CD1c-positive myeloid dendritic cell (primary cell): ENCODE data around the gene CLEC4F.

Source experiments
- DNase-seq: peaks from one replicate; pipeline ENCODE4 v3.0.0-alpha.2; 2016; ENCODE audit errors: extremely low spot score

The CLEC4F gene

GRCh38 chr2:70826696-70827350 lies 6.4 kb upstream of the CLEC4F start:
- DNase-seq: peak; percentile 65

- DNase-seq: peak; percentile 17
Measured at GRCh38 chr2:70823249-70823648, 2.9 kb upstream of the CLEC4F start.

DNA sequence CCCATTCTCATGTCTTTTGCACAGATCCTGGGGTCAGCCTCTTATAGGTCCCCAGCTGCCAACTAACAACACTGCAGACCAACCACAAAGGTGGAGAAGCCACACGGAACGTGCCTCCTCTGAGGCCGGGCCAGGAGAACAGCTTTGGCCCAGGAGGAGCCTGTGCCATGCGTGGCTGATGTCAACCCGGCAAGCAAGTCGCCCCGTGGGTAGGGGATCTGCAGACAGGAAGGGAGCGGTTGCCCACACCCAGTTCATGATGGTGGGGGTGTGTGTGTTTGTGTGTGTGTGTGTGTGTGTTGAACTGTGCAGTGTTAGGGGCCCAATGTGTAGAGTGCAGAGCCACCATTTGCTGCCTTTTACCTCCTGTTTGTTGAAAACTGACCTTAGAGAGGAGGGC lies 2.4 kb upstream of the CLEC4F start:
- no peak for DNase-seq

DNA sequence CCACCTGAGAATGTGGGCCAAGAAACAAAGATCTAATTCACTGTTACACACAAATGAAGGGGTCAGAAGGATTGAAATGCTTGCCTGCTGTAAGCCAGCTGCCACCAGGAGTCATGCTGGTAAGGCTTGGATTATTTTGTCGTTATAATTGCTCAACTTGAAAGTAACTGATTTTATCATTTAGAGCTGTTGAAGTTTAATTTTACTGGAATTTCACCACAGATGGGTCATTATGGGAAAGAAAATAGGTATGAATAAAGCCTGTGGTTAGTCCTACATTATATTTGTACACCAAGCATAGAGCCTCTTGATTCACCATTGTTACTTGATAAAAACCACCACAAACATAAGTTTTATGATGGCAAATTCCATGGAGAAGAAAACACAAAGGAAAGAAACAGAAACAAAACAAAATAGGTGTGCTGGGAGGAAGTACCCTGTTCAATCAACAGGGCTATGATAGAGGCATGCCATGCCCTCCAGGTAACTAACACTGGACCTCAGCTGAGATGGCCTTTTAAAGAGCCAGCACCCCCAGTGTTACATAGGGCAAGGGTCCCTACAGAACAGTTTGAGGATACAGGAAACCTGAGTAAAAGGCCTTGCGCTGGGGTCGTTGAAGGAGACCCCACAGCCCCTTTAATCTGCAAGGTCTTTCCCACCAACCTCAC lies 3.0 kb downstream of the CLEC4F start:
- DNase-seq: no peak

DNA sequence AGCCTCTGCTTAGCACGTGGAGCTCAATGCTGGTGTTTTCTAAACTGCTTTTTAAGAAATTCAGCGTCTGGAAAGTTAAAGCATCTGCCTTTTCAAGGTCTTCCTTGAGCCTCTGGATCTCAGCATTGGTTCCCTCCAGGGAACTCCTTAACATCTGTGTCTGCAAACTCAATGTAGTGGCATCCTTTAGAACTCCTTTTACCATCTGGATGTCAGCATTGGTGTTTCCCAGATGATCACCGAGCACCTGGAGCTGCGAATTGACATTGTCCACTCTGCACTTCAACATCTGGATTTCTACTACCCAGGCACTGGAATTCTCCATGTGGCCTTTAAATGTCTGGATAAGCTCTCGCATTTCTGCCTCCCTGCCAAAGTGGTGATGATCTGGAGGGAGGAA lies 3.7 kb downstream of the CLEC4F start:
- DNase-seq: no peak

- DNase-seq: no peak
Measured at GRCh38 chr2:70808983-70809958, 11.1 kb downstream of the CLEC4F start.

DNA sequence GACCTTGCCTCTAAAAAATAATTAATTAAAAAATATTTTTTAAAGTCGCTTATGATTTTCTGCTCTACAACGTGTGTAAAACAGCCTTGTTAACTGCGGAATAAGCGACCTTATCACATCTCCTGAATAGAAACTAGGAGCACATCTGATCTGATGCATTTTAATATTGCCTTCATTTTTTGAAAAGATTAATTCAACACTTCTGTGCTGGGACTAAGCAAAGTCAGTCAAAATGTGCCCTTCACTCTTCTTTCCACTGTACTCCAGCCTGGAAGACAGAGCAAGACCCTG lies 12.6 kb downstream of the CLEC4F start:
- DNase-seq: no peak

GRCh38 chr2:70807102-70807827 lies 13.1 kb downstream of the CLEC4F start:
- no peak for DNase-seq

- DNase-seq: no peak
Measured at GRCh38 chr2:70806620-70807019, 13.8 kb downstream of the CLEC4F start.

- DNase-seq: no peak
Measured at GRCh38 chr2:70806013-70806412, 14.4 kb downstream of the CLEC4F start.

DNA sequence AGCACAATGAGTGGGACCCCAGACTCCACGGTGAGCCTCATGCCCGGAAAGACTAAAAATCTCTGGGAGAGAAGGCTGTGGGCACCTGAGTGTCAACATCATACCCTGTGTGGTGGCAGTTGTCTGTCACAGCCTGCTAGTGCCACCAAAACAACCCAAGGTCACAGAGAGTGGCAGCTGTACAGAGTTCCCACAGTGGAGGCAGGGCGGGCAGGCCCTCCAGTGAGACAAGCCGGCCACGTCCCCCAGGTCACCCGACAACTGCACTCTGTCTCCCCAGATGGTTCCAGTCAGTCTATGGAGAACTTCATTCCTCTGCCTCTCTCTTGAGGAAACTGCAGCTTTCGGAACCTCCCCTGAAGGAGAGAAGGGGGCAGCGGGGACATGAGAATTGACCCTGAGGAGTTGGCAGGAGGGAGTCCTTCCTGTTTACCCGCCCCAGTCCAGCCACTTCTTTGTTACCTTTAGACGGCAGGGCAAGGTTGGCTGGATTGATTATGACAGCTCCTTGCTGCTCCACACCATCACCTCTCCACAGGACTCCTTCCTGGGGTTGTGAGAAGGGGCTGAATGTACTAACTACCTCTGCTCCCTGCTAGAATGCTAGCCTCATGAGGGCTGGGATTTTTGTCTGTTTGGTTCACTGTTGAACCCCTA lies 18.7 kb downstream of the CLEC4F start:
- DNase-seq: no peak

GRCh38 chr2:70799706-70800105 lies 20.7 kb downstream of the CLEC4F start:
- DNase-seq: no peak

DNA sequence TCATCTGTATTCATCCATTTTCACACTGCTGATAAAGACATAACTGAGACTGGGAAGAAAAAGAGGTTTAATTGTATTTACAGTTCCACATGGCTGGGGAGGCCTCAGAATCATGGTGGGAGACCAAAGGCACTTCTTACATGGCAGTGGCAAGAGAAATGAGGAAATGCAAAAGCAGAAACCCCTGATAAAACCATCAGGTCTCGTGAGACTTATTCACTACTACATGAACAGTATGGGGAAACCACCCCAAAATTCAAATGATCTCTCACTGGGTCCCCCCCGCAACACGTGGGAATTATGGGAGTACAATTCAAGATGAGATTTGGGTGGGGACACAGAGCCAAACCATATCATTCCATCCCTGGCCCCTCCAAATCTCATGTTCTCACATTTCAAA lies 22.4 kb downstream of the CLEC4F start:
- peak; percentile 70 for DNase-seq

DNA sequence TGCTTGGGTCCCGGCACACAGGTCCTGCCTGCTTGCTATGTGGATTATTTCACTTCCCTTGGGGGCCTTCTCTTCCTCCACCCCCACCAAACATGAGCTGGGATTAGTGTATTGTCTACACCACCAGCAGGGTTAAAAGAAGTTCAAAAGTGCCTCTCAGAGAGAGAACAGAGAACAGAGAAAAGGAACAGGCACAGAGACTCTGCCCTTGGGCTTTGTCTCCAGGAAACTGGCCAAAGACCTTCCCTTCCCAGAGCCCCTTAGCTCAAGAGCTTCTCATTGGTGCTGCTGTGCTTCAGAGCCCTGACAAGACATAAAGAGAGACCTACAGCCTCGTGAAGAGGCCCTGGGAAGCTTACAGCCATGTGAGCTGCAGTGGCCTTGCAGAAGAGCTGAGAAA lies 22.9 kb downstream of the CLEC4F start:
- peak; percentile 69 for DNase-seq

DNA sequence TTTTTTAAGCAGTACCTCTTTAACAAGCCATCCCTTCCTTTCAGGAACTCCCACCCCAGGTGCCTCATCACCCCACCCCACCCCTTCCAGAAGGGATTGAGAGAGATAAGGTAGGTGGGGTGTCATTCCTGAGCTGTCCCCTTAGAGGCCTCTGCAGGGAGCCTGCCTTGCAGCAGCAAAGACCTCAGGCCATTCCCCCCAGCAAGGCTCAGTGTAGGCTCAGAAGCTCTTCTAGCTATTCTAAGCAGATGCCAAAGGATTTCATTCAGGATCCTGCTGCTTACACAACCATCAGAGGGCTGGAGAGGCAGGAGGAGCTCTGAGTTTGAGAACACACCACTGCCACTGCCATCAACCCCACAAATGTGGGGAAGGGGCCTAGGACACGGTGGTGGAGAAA lies 24.1 kb downstream of the CLEC4F start:
- DNase-seq: no peak

GRCh38 chr2:70795164-70795995 lies 25.0 kb downstream of the CLEC4F start:
- no peak for DNase-seq

DNA sequence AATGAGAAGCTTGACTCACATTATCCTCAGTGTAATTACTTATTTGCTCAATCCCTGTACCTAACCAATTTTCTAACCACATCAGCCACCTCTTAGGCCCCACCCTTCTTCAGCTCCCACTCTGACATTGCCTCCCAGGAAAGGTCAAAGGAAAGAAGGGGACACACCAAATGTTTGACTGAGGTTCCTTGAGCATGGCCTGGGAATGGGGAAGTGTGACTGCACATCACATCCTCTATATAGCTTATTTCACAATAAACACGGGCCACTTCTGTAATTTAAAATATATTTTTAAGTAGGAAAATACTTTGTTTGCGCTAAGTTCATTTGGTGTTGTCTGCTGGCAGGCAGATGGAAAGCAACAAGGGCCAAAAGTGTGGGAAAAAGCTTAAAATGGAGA lies 26.9 kb downstream of the CLEC4F start:
- DNase-seq: peak; percentile 88

GRCh38 chr2:70790136-70790828 lies 30.1 kb downstream of the CLEC4F start, which contains the start of gene FIGLA:
FIGLA (minus strand) TSS chr2:70790643; CDS start chr2:70790638, 5 bp downstream.
- DNase-seq: no peak

DNA sequence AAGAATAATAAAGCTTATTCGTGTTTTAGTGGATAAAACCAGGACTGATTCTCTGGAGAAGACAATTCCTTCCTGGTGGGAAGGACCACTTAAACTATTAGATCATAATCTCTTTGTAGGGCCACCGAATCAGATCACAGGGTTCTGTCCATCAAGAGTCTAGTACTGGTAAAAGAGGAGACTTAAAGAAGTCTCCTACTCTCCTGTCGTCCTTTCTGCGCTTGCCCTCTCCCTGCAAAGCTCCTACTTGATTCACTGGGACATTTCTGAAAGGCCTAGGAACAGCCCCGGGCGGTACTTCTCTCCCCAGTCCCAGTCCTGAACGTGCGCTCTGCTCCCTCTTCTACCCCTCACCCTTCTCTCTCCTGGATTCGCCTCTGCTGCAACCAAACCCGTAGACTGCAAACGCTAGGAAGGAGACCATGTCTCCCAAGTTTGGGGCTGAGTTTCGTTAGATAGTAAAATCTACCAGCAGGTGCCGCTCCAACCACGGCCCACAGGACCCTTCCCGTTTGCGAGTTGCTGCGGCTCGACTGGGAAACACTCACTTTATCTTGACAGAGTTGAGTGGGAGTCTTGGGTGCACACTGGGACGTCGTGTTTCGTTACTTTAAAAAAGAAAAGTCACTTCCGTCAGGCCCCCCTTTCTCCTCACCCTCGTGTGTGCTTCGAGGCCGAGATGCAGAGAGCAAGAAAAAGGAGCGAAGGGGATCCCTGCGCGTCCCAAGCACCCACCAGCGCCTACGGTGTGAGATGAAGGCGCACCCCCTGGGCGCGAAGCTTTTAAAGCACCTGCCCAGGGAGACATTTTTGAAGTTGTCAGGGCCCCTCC lies 30.9 kb downstream of the CLEC4F start:
- DNase-seq: peak; percentile 86
